ENCODE results near the gene THADA. TPM values are rescaled to one million over a fixed set of nuclear protein-coding genes. Genes with fewer than 3 reads are reported as not detected.

THADA gene
- polyA plus RNA-seq, 3 donors: 7.3 to 11.2 (median 9.7) TPM

DNA sequence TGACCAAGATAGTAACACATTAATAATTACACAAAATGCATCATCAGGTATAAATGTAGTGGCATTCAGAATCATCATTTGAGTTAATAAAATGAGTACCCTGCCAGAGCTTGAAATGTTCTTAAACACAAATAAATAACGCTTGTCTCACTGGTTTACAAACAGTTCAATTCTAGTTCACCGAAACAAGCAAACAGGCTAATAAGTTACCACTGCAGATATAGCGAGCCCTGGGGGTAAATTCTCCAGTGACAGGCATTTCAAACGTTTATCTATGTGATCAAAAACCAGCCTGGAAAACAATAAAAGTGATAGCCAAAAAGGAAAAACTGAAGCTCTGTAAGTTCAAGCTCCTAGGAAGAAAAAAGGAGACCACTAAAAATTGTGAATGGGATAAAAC lies 152.6 kb downstream of the THADA start:
- H3K27ac Mint-ChIP-seq: no peak overlapping the region
- intact Hi-C loops (cut with micrococcal nuclease): no loop called here
- H3K36me3 Mint-ChIP-seq: peaks cover 14 to 34% of the 10 kb centered on the region in 2 donors
- DNase-seq: no peak
- peaks cover 0 to 2% (median 0%) of the 10 kb centered on the region in 3 donors for H3K27me3 Mint-ChIP-seq (ENCODE audit: low read depth in 3 of 3)
- no peaks in the 10 kb centered on the region for H3K9me3 ChIP-seq (replicated peaks in 1 of 2; ENCODE audit: control insufficient read depth in 1 of 2, insufficient read depth in 1 of 2, low read length in 2 of 2)
- peaks cover 0 to 1% (median 0%) of the 10 kb centered on the region in 7 donors for H3K9me3 Mint-ChIP-seq
- H3K9ac ChIP-seq (ENCODE audit: insufficient read depth, low read length, poor library complexity, severe bottlenecking): no peak overlapping the region
- no peak overlapping the region for H2AFZ ChIP-seq (ENCODE audit: insufficient read depth, low read depth, low read length, poor library complexity, severe bottlenecking)
- peaks cover 12 to 31% of the 10 kb centered on the region in 2 donors for H3K4me1 ChIP-seq (ENCODE audit: control insufficient read depth in 1 of 2, insufficient read depth in 2 of 2, low read length in 2 of 2)
- H3K27me3 ChIP-seq (ENCODE audit: control insufficient read depth in 2 of 2, insufficient read depth in 2 of 2, low read length in 2 of 2): no peaks in the 10 kb centered on the region
- WGBS (ENCODE audit: insufficient coverage): 93% methylated on average over 4 of the region's 4 CpGs
- no peaks in the 10 kb centered on the region for H4K20me1 ChIP-seq (ENCODE audit: insufficient read depth, low read length)
- no peaks in the 10 kb centered on the region for H3K79me2 ChIP-seq (ENCODE audit: insufficient read depth, low read length)
- H3K4me1 Mint-ChIP-seq: peaks cover 40% of the 10 kb centered on the region
- peaks cover 0 to 6% of the 10 kb centered on the region in 2 donors for H3K36me3 ChIP-seq (replicated peaks in 1 of 2; ENCODE audit: control insufficient read depth in 1 of 2, insufficient read depth in 2 of 2, low read length in 2 of 2)
- H3K4me3 Mint-ChIP-seq: no peak overlapping the region
- no peak overlapping the region for H3K4me3 ChIP-seq (replicated peaks in 1 of 3; ENCODE audit: low read depth in 2 of 3, low read length in 3 of 3)
- H3K27ac ChIP-seq (ENCODE audit: low read depth in 1 of 2, low read length in 2 of 2): no peak overlapping the region
- no peak for TF ChIP-seq CTCF (IDR thresholded peaks at IDR 0.05)
- H3K4me2 ChIP-seq (replicated peaks; ENCODE audit: extremely low read depth, low read length, poor library complexity, severe bottlenecking): no peak overlapping the region

DNA sequence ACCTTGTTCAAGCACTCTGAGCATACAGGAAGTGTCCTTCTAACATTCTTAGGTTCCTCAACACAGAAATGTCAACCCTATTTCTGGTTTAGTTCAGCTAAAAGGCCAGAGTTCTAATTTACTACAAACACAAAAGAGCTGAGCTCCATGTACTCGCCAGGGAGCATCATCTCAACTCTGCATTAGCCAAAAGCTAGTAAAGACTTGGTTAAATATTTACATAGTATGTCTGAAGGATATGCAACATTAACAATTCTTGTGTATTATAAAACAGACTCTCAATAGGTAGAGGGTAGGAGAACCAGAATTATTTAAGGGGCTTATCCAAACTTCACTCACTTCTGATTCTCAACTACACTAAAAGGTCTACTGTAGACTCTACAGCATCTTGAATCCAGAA lies 154.6 kb downstream of the THADA start:
- intact Hi-C loops (cut with micrococcal nuclease): no loop called here

More for the DNA sequence above, 154.6 kb downstream of the THADA start:
- Histone ChIP-seq H3K9me3 (replicated peaks in 1 of 2; ENCODE audit: control insufficient read depth in 1 of 2, insufficient read depth in 1 of 2, low read length in 2 of 2) (no peaks in the 10 kb centered on the region), H2AFZ (ENCODE audit: insufficient read depth, low read depth, low read length, poor library complexity, severe bottlenecking) (no peak overlapping the region), H3K36me3 (replicated peaks in 1 of 2; ENCODE audit: control insufficient read depth in 1 of 2, insufficient read depth in 2 of 2, low read length in 2 of 2) (peaks cover 0 to 2% of the 10 kb centered on the region in 2 donors), H3K79me2 (ENCODE audit: insufficient read depth, low read length) (no peaks in the 10 kb centered on the region), H3K4me2 (replicated peaks; ENCODE audit: extremely low read depth, low read length, poor library complexity, severe bottlenecking) (no peak overlapping the region), H3K4me3 (replicated peaks in 1 of 3; ENCODE audit: low read depth in 2 of 3, low read length in 3 of 3) (no peak overlapping the region), H3K27me3 (ENCODE audit: control insufficient read depth in 2 of 2, insufficient read depth in 2 of 2, low read length in 2 of 2) (no peaks in the 10 kb centered on the region), H3K4me1 (ENCODE audit: control insufficient read depth in 1 of 2, insufficient read depth in 2 of 2, low read length in 2 of 2) (peaks cover 9 to 26% of the 10 kb centered on the region in 2 donors), H3K27ac (ENCODE audit: low read depth in 1 of 2, low read length in 2 of 2) (no peak overlapping the region), H4K20me1 (ENCODE audit: insufficient read depth, low read length) (no peaks in the 10 kb centered on the region), H3K9ac (ENCODE audit: insufficient read depth, low read length, poor library complexity, severe bottlenecking) (no peak overlapping the region)
- no peak for DNase-seq
- TF ChIP-seq CTCF (IDR thresholded peaks at IDR 0.05): no peak
- H3K4me1 Mint-ChIP-seq: peaks cover 32% of the 10 kb centered on the region
- H3K36me3 Mint-ChIP-seq: peaks cover 5 to 26% of the 10 kb centered on the region in 2 donors
- no peak overlapping the region for H3K27ac Mint-ChIP-seq
- no peak overlapping the region for H3K4me3 Mint-ChIP-seq
- peaks cover 0 to 3% (median 0%) of the 10 kb centered on the region in 7 donors for H3K9me3 Mint-ChIP-seq
- peaks cover 0 to 2% (median 0%) of the 10 kb centered on the region in 3 donors for H3K27me3 Mint-ChIP-seq (ENCODE audit: low read depth in 3 of 3)
- WGBS (ENCODE audit: insufficient coverage): no CpG with 5 or more reads among the region's 1 CpG

Measured in CD14-positive monocyte (primary cell).